Mesodermal cell (in vitro differentiated cells): ENCODE measurements around the gene DHRS3.

ENCODE experiments used
- H3K27ac ChIP-seq: 2 replicates; pipeline ENCODE4 v1.7.0; 2013; ENCODE audit warnings: mild to moderate bottlenecking, low read depth, low read length, moderate library complexity; ENCODE audit not compliant: severe bottlenecking
- H3K36me3 ChIP-seq: 2 replicates; pipeline ENCODE4 v1.7.1; 2013; ENCODE audit warnings: mild to moderate bottlenecking, low read length, moderate library complexity; ENCODE audit not compliant: control insufficient read depth, insufficient read depth
- H3K4me1 ChIP-seq: one replicate; pipeline ENCODE4 v1.7.1; 2013; ENCODE audit warnings: mild to moderate bottlenecking, low read length; ENCODE audit not compliant: insufficient read depth, control insufficient read depth, poor library complexity, severe bottlenecking
- H3K4me3 ChIP-seq: 2 replicates; pipeline ENCODE4 v1.7.0; 2013; ENCODE audit warnings: low read length, control low read depth, mild to moderate bottlenecking; ENCODE audit not compliant: insufficient read depth, poor library complexity, severe bottlenecking; ENCODE audit errors: extremely low read depth
- H3K9me3 ChIP-seq: 2 replicates; pipeline ENCODE4 v1.7.1; 2013; ENCODE audit warnings: mild to moderate bottlenecking, low read length, moderate library complexity; ENCODE audit not compliant: control insufficient read depth
- WGBS, 2 experiments: methylation state at CpG; one replicate each; pipeline ENCODE4 v1.1.5; 2013; ENCODE audit warnings: missing lambda C conversion rate in 2 of 2; ENCODE audit not compliant: insufficient coverage in 2 of 2; 5-methylcytosine and 5-hydroxymethylcytosine counted together

Gene DHRS3

DNA sequence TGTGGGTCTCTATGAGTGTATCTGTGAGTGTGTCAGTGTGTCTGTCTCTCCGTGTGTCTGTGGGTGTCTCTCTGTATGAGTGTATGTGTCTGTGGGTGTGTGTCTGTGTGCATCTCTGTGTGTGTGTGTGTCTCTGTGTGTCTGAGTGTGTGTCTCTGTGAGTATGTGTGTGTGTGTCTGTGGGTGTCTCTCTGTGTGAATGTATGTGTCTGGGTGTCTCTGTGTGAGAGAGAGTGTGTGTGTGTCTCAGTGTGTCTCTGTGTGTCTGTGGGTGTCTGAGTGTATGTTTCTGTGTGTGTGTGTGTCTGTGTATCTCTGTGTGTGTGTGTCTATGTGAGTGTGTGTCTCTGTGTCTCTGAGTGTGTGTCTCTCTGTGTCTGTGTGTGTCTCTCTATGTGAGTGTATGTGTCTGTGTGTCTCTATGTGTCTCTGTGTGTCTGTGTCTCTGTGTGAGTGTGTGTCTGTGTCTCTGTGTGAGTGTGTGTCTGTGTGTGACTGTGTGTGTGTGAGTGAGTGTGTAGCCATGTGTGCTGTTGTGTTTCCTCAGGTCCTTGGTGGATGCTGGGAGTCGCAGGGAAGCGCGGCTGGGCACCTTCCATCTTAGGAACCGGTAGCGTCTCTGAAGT, 33.0 kb downstream of the DHRS3 start:
- WGBS, 2 experiments = 90 to 98% methylated on average over 3 to 5 of the region's 6 CpGs
- Histone ChIP-seq H3K4me1 (no peaks in the 10 kb centered on the region), H3K36me3 (no peaks in the 10 kb centered on the region), H3K27ac (no peak overlapping the region), H3K9me3 (no peaks in the 10 kb centered on the region), H3K4me3 (no peak overlapping the region)

DNA sequence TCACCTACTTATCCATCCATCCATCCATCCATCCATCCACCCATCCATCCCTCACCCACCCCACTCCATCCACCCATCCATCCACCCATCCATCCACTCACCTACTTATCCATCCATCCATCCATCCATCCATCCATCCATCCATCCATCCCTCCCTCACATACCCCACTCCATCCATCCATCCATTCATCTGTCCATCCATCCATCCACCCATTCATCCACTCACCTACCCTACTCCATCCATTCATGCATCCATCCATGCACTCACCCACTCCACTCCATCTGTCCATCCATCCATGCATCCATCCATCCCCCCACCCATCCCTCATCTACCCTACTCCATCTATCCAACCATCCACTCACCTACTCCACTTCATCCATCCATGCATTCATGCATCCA, 34.5 kb downstream of the DHRS3 start:
- Histone ChIP-seq H3K4me3 (no peak overlapping the region), H3K4me1 (no peaks in the 10 kb centered on the region), H3K9me3 (no peaks in the 10 kb centered on the region), H3K27ac (no peak overlapping the region), H3K36me3 (no peaks in the 10 kb centered on the region)

DNA sequence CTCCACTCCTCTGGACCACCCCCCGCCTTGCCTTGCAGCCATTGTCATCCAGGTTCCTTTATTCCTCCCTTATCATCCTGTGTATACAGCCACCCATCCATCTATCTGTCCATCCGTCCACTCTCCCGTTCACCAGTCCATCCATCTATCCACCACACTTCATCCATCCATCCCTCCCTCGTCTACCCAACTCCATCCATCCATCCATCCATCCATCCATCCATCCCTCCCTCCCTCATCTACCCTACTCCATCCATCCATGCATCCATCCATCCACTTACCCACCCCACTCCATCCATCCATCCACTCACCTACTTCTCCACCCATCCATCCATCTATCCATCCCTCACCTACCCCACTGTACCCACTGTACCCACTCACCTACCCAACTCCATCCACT, 35.4 kb downstream of the DHRS3 start:
- Histone ChIP-seq H3K36me3 (no peaks in the 10 kb centered on the region), H3K27ac (no peak overlapping the region), H3K4me1 (no peaks in the 10 kb centered on the region), H3K4me3 (no peak overlapping the region), H3K9me3 (no peaks in the 10 kb centered on the region)
- 92 to 98% methylated on average over 4 of the region's 4 CpGs for WGBS, 2 experiments

- Histone ChIP-seq H3K4me1 (no peaks in the 10 kb centered on the region), H3K4me3 (no peak overlapping the region), H3K9me3 (no peaks in the 10 kb centered on the region), H3K36me3 (no peaks in the 10 kb centered on the region), H3K27ac (no peak overlapping the region)
- 94 to 96% methylated on average over 5 of the region's 5 CpGs for WGBS, 2 experiments
Observed at GRCh38 chr1:12581179-12581578, 36.8 kb downstream of the DHRS3 start.

- no peaks in the 10 kb centered on the region for H3K36me3 ChIP-seq
- no peak overlapping the region for H3K4me3 ChIP-seq
- H3K9me3 ChIP-seq = no peaks in the 10 kb centered on the region
- H3K4me1 ChIP-seq = no peaks in the 10 kb centered on the region
- 91 to 96% methylated on average over 15 to 16 of the region's 20 CpGs for WGBS, 2 experiments
- no peak overlapping the region for H3K27ac ChIP-seq
Observed at GRCh38 chr1:12580054-12580887, 37.7 kb downstream of the DHRS3 start.

DNA sequence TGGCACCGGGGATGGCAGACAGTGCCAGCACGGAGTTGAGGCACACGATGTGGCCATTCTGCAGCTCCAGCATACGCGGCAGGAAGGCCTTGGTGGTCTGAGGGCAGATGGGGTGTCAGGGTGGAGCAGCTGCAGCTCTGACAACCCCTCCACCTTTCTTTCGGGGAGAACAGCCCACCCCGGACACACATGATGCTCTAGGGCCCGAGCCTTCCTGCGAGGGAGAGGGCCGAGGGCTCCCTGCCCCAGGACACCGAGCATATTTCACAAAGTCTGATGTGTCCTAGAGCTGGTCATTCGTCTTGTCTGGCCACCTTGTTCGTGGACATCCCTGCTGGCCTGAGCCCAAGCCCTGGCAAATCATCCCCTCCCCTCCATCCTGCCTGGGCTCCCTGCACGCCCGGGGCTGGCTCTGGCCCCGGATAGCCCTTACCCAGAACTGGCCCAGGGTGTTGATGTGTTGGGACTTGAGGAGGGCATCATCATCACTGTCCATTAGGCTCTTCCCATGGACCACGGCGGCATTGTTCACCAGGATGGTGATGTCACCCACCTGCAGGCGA, 39.1 kb downstream of the DHRS3 start:
- Histone ChIP-seq H3K9me3 (no peaks in the 10 kb centered on the region), H3K27ac (no peak overlapping the region), H3K4me1 (no peaks in the 10 kb centered on the region), H3K36me3 (no peaks in the 10 kb centered on the region), H3K4me3 (no peak overlapping the region)
- 87 to 99% methylated on average over 10 to 15 of the region's 19 CpGs for WGBS, 2 experiments

GRCh38 chr1:12577020-12577419, 41.0 kb downstream of the DHRS3 start:
- Histone ChIP-seq H3K27ac (no peak overlapping the region), H3K9me3 (no peaks in the 10 kb centered on the region), H3K36me3 (no peaks in the 10 kb centered on the region), H3K4me3 (no peak overlapping the region), H3K4me1 (no peaks in the 10 kb centered on the region)
- 93 to 96% methylated on average over 11 to 12 of the region's 12 CpGs for WGBS, 2 experiments

DNA sequence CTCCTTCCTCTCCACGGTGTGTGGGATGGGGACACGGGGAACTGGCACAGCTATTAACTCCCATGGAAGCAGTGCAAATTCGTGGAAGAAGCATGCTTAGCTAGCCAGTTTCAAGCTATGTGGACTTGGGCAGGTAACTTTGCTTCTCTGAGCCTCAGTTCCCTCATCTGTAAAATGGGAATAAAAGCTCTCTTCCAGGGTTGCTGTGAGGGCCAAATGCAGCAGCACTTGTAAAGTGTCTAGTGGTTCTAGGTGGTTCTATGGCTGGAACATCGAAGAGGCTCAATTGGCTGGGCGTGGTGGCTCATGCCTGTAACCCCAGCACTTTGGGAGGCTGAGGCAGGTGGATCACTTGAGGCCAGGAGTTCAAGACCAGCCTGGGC, 43.3 kb downstream of the DHRS3 start:
- Histone ChIP-seq H3K9me3 (no peaks in the 10 kb centered on the region), H3K36me3 (no peaks in the 10 kb centered on the region), H3K4me3 (no peak overlapping the region), H3K27ac (no peak overlapping the region), H3K4me1 (no peaks in the 10 kb centered on the region)
- 91 to 97% methylated on average over 5 of the region's 5 CpGs for WGBS, 2 experiments

- Histone ChIP-seq H3K4me3 (no peak overlapping the region), H3K27ac (no peak overlapping the region), H3K36me3 (no peaks in the 10 kb centered on the region), H3K9me3 (no peaks in the 10 kb centered on the region), H3K4me1 (no peaks in the 10 kb centered on the region)
- 93 to 98% methylated on average over 8 of the region's 9 CpGs for WGBS, 2 experiments
Observed at GRCh38 chr1:12573015-12573825, 44.8 kb downstream of the DHRS3 start.

DNA sequence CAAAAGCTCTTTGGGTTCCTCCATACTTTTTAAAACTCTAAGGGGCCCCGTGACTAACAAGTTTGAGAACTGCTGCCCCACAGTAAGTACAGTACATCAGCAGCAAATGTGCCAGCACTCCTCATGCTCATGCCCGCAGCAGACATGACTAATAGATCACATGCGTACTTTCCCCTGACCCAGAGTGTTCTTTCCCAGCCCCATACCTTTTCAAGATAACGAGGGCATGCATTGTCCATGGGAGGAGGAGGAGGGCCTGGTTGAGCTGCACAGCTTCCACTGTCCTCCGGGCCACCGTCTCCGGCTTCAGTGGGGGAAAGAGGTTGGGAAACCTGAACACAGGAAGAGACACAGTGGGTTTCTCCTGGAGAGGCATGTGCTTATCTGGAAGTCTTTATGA, 45.5 kb downstream of the DHRS3 start:
- 91 to 97% methylated on average over 6 of the region's 7 CpGs for WGBS, 2 experiments
- Histone ChIP-seq H3K9me3 (no peaks in the 10 kb centered on the region), H3K4me1 (no peaks in the 10 kb centered on the region), H3K4me3 (no peak overlapping the region), H3K36me3 (no peaks in the 10 kb centered on the region), H3K27ac (no peak overlapping the region)
